Glutamatergic neuron (in vitro differentiated cells): ENCODE measurements around the gene RAB31. TPM values are rescaled to one million over a fixed set of nuclear protein-coding genes. Genes with fewer than 3 reads are reported as not detected.
"Not testable (repeated sequence)": the region's sequence is repeated elsewhere in the genome, so short reads cannot be mapped to it uniquely, and the experiment has no call there.

Experiments used
- DNase-seq: peaks from one replicate; pipeline ENCODE4 v3.0.0; 2022
- H3K27ac Mint-ChIP-seq: one replicate; pipeline ENCODE4 v1.8.0; 2020; ENCODE audit warnings: mild to moderate bottlenecking, mixed read lengths, inconsistent platforms; ENCODE audit not compliant: unreplicated experiment
- H3K27me3 Mint-ChIP-seq: one replicate; pipeline ENCODE4 v1.8.0; 2020; ENCODE audit warnings: mild to moderate bottlenecking, moderate library complexity, mixed read lengths, inconsistent platforms; ENCODE audit not compliant: unreplicated experiment
- H3K36me3 Mint-ChIP-seq: one replicate; pipeline ENCODE4 v1.8.0; 2020; ENCODE audit warnings: mild to moderate bottlenecking, mixed read lengths, inconsistent platforms; ENCODE audit not compliant: unreplicated experiment
- H3K4me1 Mint-ChIP-seq: one replicate; pipeline ENCODE4 v1.8.0; 2020; ENCODE audit warnings: mild to moderate bottlenecking, low read depth, mixed read lengths, inconsistent platforms; ENCODE audit not compliant: unreplicated experiment
- H3K4me3 Mint-ChIP-seq: one replicate; pipeline ENCODE4 v1.8.0; 2020; ENCODE audit warnings: mild to moderate bottlenecking, mixed read lengths, inconsistent platforms; ENCODE audit not compliant: unreplicated experiment
- H3K9me3 Mint-ChIP-seq: one replicate; pipeline ENCODE4 v1.8.0; 2020; ENCODE audit warnings: mild to moderate bottlenecking, moderate library complexity, mixed read lengths, inconsistent platforms; ENCODE audit not compliant: unreplicated experiment
- total RNA-seq: library from RNA; stranded (reverse); fragmentation: NEBNext Ultra II Directional; extraction: Animal tissue kit (Norgen Biotek cat#: 25700); gene quantifications from one replicate; pipeline ENCODE4 v1.2.1, GENCODE V29; 2021; ENCODE audit not compliant: unreplicated experiment
- TF ChIP-seq, protein P1 (sequence below): fragments of 200-600 bp; sonication (generic); IDR thresholded peaks from one replicate; pipeline ENCODE4 v1.5.0; 2021; ENCODE audit not compliant: partially characterized antibody, unreplicated experiment

The RAB31 gene
- total RNA-seq, 1 donor from 2014 or later: 4.1 TPM

DNA sequence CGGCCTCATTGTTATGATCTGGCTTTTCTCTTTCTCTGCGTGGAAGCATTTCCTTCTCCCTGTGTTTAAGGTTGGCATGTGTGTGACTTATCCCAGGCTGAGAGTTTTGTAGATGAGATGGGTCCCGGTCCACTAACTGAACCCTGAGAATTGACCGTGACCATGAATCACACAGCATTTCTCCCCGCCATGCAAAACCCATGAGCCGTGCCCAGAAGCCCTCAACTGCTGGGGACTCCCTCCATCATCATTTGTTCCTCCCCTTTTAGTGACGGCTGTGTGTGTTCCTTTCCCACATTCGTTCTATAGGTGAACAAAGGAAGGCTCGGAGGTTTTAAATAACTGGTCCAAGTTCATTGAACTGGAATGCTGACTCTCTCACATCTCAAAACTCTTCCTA lies 147.6 kb downstream of the RAB31 start:
- TF ChIP-seq, protein P1, sequence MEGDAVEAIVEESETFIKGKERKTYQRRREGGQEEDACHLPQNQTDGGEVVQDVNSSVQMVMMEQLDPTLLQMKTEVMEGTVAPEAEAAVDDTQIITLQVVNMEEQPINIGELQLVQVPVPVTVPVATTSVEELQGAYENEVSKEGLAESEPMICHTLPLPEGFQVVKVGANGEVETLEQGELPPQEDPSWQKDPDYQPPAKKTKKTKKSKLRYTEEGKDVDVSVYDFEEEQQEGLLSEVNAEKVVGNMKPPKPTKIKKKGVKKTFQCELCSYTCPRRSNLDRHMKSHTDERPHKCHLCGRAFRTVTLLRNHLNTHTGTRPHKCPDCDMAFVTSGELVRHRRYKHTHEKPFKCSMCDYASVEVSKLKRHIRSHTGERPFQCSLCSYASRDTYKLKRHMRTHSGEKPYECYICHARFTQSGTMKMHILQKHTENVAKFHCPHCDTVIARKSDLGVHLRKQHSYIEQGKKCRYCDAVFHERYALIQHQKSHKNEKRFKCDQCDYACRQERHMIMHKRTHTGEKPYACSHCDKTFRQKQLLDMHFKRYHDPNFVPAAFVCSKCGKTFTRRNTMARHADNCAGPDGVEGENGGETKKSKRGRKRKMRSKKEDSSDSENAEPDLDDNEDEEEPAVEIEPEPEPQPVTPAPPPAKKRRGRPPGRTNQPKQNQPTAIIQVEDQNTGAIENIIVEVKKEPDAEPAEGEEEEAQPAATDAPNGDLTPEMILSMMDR: no peak
- Mint-ChIP-seq H3K4me1 (no peaks in the 10 kb centered on the region), H3K9me3 (no peaks in the 10 kb centered on the region), H3K4me3 (no peak overlapping the region), H3K27me3 (peaks cover 2% of the 10 kb centered on the region), H3K36me3 (no peaks in the 10 kb centered on the region), H3K27ac (no peak overlapping the region)
- no peak for DNase-seq

DNA sequence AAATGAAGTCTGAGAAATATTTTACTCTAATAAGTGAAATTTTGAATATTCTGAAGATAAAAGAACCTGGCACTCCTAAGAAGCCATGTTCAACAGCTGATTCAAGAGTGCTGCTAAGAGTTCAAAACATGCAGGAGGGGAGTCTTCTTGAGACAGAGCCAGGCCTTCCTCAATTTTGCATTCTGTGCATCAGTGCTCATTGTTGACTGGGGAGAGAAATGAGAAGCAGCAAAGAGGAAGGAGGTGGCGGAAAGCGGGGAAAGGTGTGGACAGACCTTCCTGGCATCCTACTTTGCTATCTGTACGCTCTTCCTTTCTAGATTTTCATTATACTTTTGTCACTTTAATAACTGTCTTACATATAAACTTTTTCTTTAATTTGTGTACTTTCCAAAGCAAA lies 148.0 kb downstream of the RAB31 start:
- H3K36me3 Mint-ChIP-seq: no peaks in the 10 kb centered on the region
- no peak overlapping the region for H3K27ac Mint-ChIP-seq
- no peak for DNase-seq
- no peaks in the 10 kb centered on the region for H3K9me3 Mint-ChIP-seq
- H3K4me1 Mint-ChIP-seq: no peaks in the 10 kb centered on the region
- H3K4me3 Mint-ChIP-seq: no peak overlapping the region
- TF ChIP-seq, protein P1: no peak
- H3K27me3 Mint-ChIP-seq: peaks cover 2% of the 10 kb centered on the region

DNA sequence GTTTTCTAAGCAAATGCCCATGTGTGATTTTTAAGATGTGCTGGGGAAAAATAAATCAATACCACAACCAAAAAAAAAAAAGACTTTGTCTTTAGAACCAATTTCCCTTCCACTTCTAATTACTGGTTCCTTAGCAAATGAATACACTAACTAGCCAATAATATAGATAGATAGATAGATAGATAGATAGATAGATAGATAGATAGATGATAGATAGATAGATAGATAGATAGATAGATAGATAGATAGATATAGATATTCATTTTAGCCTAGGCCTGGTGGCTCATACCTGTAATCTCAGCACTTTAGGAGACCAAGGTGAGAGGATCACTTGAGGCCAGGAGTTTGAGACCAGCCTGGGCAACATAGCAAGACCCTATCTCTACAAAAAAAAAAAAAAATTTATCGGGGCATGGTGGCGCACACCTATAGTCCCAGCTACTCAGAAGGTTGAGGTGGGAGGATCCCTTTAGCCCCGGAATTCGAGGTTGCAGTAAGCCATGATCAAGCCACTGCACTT lies 149.4 kb downstream of the RAB31 start:
- not testable (repeated sequence) for H3K27me3 Mint-ChIP-seq, H3K9me3 Mint-ChIP-seq, H3K4me1 Mint-ChIP-seq, DNase-seq, H3K4me3 Mint-ChIP-seq, H3K36me3 Mint-ChIP-seq, H3K27ac Mint-ChIP-seq

DNA sequence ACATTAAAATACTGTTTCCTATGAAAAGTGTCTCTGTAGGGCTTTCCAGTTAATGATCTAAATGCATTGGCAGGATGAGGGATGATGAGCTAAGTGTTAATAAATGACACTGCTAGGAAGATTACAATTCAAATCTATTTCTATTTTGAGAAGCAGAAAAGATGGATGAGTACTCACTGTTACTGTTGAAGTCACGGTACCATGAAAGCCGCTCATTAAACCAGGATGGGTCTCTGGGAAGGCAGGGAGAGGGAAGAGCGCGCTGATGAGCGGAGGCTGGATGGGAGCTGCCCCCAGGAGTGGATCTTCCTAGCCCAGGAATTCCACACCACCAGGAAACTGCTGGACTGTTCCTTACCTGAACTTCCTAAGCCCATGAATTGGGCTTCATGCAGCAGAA lies 150.5 kb downstream of the RAB31 start:
- peaks cover 9% of the 10 kb centered on the region for H3K4me1 Mint-ChIP-seq
- no peak overlapping the region for H3K27ac Mint-ChIP-seq
- H3K27me3 Mint-ChIP-seq: peaks cover 2% of the 10 kb centered on the region
- H3K36me3 Mint-ChIP-seq: no peaks in the 10 kb centered on the region
- DNase-seq: no peak
- H3K4me3 Mint-ChIP-seq: no peak overlapping the region
- H3K9me3 Mint-ChIP-seq: no peaks in the 10 kb centered on the region
- TF ChIP-seq, protein P1: no peak

DNA sequence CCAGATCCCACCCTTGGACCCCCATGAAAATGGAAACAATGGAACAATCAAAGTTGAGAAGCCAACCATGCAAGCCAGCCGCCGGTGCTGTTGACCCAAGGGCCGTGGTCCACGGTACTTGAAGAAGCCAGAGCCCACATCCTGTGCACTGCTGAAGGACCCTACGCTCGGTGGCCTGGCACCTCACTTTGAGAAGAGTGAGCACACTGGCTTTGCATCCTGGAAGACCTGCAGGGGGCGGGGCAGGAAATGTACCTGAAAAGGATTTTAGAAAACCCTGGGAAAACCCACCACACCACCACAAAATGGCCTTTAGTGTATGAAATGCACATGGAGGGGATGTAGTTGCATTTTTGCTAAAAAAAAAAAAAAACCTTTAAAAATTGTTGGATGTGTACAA lies 151.1 kb downstream of the RAB31 start:
- Mint-ChIP-seq H3K4me1 (peaks cover 9% of the 10 kb centered on the region), H3K27me3 (no peaks in the 10 kb centered on the region), H3K9me3 (no peaks in the 10 kb centered on the region), H3K4me3 (no peak overlapping the region), H3K36me3 (no peaks in the 10 kb centered on the region), H3K27ac (no peak overlapping the region)
- DNase-seq: no peak
- TF ChIP-seq, protein P1: no peak
